HG03342 (cell line): ENCODE measurements around the gene CNGB1.
"Not testable (repeated sequence)": the region's sequence is repeated elsewhere in the genome, so short reads cannot be mapped to it uniquely, and the experiment has no call there.

ENCODE experiments used
- ATAC-seq: cut with Tn5 transposase; IDR thresholded peaks from one replicate; pipeline ENCODE4 v1.9.1; 2021; ENCODE audit warnings: mild to moderate bottlenecking, moderate library complexity; ENCODE audit not compliant: unreplicated experiment

The CNGB1 gene

GRCh38 chr16:57938484-57938883 lies 32.4 kb downstream of the CNGB1 start:
- no peak for ATAC-seq

- no peak for ATAC-seq
These were observed 33.1 kb downstream of the CNGB1 start for GRCh38 chr16:57937861-57938260.

- ATAC-seq = no peak
These were observed 35.0 kb downstream of the CNGB1 start for GRCh38 chr16:57935904-57936303.

- no peak for ATAC-seq
These were observed 40.4 kb downstream of the CNGB1 start for GRCh38 chr16:57930533-57930932.

GRCh38 chr16:57929250-57929649 lies 41.7 kb downstream of the CNGB1 start:
- no peak for ATAC-seq

- ATAC-seq = no peak
These were observed 44.9 kb downstream of the CNGB1 start for GRCh38 chr16:57926041-57926440.

- ATAC-seq = no peak
These were observed 45.6 kb downstream of the CNGB1 start for GRCh38 chr16:57925310-57925709.

- ATAC-seq = no peak
These were observed 46.4 kb downstream of the CNGB1 start for GRCh38 chr16:57924514-57924913.

- no peak for ATAC-seq
These were observed 47.1 kb downstream of the CNGB1 start for GRCh38 chr16:57923841-57924240.

GRCh38 chr16:57923418-57923817 lies 47.5 kb downstream of the CNGB1 start:
- ATAC-seq = no peak

- no peak for ATAC-seq
These were observed 50.1 kb downstream of the CNGB1 start for GRCh38 chr16:57920880-57921229.

GRCh38 chr16:57920215-57920879 lies 50.6 kb downstream of the CNGB1 start:
- no peak for ATAC-seq

GRCh38 chr16:57918994-57919393 lies 51.9 kb downstream of the CNGB1 start:
- ATAC-seq = no peak

- no peak for ATAC-seq
These were observed 52.5 kb downstream of the CNGB1 start for GRCh38 chr16:57918444-57918843.

GRCh38 chr16:57917929-57918328 lies 53.0 kb downstream of the CNGB1 start:
- not testable (repeated sequence) for ATAC-seq

- ATAC-seq = not testable (repeated sequence)
These were observed 53.4 kb downstream of the CNGB1 start for GRCh38 chr16:57917489-57917888.

- no peak for ATAC-seq
These were observed 54.0 kb downstream of the CNGB1 start for GRCh38 chr16:57916735-57917438.

GRCh38 chr16:57915811-57916488 lies 55.0 kb downstream of the CNGB1 start:
- ATAC-seq = no peak

GRCh38 chr16:57915267-57915666 lies 55.7 kb downstream of the CNGB1 start:
- no peak for ATAC-seq

GRCh38 chr16:57914244-57915173 lies 56.4 kb downstream of the CNGB1 start:
- ATAC-seq = no peak
